GM19328 (cell line): ENCODE measurements around the gene RDX.
A peak's percentile ranks its signal among the peaks of the same experiment; 100 is the strongest.

ENCODE experiments used
- ATAC-seq: cut with Tn5 transposase; IDR thresholded peaks from one replicate; pipeline ENCODE4 v1.9.1; 2021; ENCODE audit warnings: mild to moderate bottlenecking, moderate library complexity; ENCODE audit not compliant: unreplicated experiment

RDX gene

DNA sequence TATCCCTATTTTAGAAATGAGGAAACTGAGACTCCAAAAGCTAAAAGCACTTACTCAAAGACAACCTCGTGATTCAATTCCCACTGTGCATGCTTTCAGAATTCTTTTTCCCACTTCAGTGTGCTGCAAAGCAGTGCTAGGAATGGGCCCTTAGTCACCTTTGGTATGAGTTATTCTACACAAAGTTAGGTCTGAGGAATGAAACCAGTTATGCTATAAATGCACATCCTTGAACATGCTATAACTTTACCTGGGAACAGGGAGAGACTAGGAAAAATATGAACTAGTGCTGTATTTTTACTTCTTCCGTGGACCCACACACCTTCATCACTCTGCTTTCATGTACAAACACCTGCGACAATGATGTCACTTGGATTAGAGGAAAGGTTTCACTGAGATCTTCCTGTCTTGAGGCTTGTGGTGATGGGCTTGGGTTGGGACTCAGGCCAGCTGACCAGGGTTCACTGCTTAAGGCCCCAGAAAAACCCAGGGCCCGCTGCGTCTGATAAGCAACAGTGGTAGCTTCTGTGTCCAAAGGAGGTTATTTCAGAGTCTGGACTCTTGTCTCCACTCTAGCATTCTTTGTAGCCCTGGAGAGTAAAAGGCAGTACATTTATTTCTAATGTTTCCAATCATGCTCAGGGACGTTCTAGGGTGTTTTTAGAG is 121.6 kb downstream of the RDX start:
- no peak for ATAC-seq

DNA sequence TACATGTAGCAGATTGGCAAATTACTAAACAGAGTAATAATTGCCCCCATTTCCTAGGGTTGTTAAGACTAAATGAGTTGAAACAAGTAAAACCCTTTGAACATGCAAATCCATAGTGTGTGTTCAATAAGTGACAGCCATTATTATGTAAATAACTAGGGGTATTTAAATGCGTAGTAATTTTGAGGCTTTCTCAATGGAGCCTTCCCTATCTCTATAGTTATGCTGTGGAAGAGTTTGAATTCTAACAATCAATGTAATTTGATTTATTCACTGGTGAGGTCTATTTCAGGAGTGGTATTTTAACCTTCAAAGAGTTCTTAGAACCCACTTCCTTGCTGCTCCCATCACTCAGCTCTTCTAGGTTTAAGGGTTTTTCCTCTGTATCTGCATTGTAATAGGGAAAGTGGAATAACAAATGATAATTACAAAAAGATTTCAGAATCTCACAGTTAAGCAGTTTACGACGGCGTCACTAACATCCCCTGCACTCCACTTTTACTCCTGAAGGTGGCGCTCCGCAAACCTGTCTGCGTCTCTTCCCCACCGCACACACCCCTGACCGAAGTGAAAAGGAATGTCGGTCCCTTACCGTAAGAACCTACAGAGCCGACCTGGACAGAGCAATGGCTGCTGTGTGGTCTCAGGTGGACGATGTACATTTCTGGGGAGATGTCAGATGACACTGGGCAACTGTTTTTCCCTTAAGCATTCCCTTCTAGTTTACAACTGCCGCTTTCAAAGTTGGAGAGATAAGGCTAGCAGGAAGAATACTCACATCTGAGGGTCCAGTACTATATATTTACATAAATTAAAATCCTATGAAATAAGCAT is 122.4 kb downstream of the RDX start:
- peak; percentile 52 for ATAC-seq

DNA sequence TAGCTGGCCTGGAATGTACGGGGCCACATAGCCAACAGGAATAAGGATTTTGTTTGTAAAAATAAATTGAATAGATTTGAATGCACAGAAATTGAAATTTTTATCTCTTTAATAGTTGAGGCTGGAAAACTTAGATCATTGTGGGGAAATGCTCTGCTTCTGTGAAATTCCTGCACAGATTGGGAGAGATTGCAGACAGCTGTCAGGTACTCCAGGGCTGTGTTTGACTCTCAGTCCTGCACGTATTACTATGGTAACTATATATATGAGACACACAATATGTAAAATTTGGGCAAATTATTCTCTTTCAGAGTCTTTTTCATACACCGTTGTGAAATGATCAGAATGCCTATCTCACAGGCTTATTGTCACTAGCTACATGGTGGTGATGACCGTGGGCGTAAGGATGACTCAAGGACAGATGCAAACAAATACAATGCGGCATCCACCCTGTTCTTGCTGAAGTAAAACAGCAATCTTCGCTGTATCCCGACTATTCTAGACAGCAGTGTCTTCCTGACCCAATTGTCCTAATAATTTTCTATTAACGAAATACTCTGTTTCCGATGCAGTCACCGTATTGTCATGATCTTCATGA is 123.8 kb downstream of the RDX start:
- no peak for ATAC-seq

DNA sequence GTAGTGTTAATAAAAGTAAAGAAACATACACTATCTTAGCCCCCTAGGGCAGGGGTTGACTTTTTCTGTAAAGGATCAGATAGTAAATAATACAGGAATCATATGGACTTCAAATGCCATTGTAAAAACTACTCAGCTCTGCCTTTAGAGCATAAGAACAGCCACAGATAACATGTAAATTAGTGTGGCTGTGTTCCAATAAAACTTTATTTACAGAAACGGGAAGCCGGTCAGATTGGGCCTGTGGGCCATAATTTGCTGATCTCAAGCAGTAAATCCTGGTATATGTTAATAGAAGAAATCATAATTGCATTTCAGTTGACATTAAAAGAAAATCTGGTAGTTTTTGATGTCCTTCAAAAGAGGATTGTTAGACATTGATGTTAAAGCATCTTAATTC is 126.7 kb downstream of the RDX start:
- no peak for ATAC-seq

DNA sequence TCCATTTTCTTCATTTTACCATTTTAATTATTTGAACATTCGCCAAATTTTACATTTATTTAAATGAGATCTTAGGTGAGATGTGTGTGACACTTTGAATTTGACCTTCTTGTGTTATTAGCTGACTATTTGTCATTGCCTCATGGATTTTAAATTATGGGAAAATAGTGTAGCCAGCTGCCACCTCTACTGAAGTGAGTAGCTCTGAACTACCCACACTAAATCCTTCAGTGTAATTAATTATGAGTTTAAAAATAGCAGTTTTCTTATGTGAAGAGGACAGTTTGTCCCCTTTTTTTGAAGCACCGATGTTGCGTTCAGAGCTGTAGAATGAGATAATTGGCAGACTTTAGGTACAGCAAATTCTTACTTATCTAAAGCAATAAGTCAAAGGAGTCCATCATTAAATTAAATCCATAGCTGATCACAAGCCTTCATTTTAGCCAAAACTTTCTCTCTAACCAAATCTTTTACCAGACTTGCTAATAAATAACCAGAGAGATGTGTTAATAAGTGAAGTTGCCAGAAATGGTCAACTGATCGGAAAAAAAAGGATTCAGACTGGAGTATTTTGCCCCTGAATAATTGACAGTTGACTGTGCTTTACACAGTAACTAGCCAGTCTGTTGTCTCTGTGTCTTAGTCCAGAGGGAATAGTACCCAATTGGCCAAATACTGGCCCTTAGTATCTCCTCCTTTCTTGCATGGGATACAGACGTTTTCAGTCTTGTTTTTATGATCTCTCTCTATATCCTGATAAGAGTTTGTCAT is 128.2 kb downstream of the RDX start:
- no peak for ATAC-seq

DNA sequence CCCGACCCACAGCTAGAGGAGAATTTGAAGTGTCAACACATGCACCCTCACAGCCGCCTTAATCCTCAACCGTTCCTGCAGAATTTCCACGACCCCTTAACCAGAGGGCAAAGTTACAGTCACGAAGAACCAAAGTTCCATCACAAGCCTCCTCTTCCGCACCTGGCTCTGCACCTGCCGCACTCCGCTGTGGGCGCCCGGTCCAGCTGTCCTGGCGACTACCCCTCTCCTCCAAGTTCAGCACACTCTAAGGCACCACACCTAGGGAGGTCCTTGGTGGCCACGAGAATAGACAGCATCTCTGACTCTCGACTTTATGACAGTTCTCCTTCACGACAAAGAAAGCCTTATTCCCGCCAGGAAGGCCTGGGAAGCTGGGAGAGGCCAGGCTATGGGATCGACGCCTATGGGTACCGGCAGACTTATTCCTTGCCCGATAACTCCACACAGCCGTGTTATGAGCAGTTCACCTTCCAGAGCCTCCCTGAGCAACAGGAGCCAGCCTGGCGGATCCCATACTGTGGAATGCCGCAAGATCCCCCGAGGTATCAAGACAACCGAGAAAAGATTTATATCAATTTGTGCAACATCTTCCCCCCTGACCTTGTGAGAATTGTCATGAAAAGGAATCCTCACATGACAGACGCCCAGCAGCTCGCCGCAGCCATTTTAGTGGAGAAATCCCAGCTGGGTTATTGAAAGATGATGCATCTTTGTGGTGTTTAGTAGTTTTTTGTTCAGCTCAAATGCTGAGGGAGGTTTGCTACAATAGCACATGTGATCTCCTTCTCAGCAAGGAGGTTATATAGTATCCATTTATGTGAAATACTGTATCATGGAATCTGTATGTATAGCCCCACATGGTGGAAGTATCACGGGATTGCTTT is 131.1 kb downstream of the RDX start:
- ATAC-seq, result no peak

DNA sequence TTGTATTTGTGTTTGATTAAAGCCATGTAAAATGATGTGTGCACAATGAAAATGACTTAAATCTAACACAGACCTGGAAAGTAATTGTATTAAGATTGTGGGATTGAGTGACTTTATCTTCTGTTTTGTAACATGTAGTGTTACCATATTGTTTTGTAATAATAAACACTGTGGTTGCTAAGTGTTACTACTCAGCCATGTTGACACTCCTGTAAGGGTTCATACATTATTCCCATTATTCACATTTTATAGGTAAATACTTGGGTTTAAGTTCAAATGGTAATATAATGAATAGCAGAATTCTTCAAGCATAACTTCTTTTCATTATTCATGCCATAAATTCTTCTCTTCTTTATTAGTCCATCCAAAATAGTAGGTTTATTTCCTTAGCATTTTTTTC is 134.2 kb downstream of the RDX start:
- ATAC-seq, result no peak

DNA sequence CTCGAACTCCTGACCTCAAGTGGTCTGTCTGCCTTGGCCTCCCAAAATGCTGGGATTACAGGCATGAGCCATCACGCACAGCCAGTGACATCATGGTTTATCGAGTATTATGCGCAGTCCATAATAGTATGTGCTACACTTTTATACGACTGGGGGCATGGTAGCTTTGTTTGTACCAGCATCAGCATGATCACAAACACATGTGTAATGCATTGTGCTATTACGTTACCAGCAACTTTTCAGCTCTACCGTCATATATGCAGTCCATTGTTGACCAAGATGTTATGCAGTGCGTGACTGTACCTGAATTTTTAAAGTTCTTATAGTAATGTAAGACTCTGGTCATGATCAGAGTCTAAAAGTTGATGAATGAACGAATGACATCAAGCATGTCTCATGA is 135.4 kb downstream of the RDX start:
- ATAC-seq, result no peak

DNA sequence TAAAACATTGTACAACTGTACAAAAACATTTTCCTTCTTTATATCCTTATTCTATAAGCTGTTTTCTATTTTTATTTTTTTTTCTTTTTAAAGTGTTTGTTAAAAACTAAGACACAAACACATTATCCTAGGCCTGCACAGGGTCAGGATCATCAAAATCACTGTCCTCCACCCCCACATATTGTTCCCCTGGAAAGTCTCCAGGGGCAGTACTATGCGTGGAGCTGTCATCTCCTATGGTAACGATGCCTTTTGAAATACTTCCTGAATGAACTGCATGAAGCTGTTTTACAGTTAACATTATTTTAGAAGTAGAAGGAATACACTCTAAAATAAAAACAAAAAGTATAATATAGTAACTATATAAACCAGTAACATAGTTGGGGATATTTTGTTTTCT is 136.0 kb downstream of the RDX start:
- ATAC-seq, result no peak

DNA sequence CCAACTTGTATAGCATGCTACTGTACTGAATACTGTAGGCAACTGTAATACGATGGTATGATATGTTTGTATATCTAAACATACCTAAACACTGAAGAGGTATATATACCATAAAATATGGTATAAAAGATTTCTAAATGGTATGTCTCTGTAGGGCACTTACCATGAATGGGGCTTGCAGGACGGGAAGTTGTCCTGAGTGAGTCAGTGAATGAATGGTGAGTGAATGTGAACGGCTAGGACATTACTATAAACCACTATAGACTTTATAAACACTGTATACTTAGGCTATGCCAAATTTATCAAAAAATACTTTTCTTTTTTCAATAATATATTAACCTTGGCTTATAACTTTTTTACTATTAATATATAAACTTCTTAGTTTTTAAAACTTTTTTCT is 136.4 kb downstream of the RDX start:
- no peak for ATAC-seq

DNA sequence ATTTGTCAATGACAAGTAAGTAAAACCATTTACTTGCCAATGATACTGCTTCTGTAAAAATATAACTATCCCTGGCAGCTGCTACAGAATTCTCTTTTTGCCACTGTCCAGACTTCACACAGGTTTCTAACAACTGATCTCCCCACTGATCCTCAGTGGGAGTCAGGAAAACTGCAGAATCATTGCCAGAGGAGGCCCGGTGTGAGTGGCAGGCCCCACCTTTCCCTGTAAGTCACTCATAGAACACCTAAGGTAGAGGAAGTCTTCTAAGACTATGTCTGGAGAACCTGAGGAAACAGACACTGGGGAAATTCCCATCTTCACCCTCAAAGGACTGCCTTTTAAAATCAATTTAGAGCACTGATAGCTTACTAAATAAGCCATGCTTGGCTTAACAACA is 136.9 kb downstream of the RDX start:
- no peak for ATAC-seq

DNA sequence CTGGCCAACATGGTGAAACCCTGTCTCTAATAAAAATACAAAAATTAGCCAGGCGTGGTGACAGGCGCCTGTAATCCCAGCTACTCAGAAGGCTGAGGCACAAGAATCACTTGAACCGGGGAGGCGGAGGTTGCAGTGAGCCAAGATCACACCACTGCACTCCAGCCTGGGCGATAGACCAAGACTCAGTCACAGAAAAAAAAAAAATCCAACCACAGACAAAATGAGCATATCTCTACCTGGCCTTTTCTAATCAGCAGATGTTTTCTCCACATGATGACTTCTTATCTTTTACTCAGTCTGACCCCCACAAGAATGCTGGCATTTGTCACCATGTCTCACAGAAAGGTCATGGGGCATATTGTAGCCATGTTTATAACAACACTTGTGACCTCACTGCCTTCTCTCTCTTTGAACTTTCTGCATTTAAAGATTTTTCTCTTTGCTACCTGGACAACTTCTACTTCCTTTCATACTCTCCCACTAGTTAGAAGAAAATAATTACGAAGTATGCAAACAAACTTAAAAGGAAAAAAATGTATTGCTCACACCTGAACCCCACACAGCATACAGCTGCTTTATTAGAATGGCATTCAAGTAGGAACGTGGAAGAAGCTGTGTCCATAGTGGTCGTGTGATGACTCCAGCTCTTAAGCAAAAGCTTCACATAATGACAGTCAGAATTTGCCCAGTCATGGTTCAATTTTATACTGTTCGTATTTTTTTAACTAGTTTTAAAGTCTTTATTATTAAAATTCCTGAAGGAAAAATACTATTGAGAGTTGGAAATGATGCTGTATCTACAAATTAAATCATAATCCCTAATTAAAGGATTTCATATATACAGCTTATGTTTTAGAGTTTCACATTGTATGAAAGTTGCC is 137.9 kb downstream of the RDX start:
- no peak for ATAC-seq

DNA sequence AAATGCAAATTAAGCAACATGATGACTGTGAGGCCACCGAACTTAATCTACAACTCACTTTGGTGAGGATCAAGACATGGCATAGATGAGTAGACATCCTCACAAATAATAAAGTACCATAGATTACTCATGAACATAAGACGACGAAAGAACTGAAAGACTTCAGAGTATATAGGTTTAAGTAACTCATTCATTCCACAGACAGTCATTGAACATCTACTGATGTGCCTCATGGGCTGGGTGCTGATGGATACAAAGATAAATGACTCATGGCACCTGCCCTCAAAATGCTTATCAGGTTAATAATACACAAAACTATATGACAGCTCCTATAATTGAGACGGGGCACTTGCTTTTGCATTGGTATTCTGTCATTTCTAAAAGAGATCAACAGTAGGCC is 139.9 kb downstream of the RDX start:
- no peak for ATAC-seq

DNA sequence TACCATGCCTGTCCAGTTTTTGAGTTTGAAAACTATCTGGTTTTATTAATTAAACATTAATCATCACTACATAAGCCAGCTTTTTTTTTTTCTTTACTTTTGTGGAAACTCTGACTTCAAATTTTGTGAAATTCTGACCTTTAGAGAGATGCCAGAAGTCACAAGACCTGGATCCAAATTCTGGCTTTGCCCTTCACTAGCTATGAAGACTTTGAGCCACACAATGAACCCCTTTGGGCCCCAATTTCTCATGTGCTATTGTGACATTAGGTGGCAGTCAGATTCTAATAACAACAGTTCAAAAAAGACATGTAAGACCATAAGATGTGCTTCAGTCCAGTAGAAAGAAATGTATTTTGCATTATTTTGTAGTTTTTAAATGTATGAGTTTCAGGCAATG is 142.9 kb downstream of the RDX start:
- no peak for ATAC-seq

DNA sequence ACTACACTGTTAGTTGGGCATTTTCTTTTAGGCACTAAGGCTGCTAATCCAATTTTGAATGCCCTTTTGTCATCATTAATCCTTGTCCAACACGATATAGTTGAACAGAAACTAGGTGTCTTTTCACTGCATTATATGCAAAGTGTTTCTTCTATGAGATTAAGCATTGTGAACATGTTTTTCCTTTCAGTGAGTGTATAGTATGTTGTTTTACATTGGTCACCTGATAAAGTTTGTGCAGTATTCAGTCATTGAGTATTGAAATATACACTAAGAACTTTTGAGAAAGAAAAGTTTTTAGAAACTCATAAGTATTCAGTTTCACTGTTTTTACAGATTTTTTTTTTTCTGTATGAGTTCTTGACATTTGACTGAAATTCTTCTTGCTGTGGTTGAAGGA is 144.2 kb downstream of the RDX start:
- ATAC-seq, result no peak

DNA sequence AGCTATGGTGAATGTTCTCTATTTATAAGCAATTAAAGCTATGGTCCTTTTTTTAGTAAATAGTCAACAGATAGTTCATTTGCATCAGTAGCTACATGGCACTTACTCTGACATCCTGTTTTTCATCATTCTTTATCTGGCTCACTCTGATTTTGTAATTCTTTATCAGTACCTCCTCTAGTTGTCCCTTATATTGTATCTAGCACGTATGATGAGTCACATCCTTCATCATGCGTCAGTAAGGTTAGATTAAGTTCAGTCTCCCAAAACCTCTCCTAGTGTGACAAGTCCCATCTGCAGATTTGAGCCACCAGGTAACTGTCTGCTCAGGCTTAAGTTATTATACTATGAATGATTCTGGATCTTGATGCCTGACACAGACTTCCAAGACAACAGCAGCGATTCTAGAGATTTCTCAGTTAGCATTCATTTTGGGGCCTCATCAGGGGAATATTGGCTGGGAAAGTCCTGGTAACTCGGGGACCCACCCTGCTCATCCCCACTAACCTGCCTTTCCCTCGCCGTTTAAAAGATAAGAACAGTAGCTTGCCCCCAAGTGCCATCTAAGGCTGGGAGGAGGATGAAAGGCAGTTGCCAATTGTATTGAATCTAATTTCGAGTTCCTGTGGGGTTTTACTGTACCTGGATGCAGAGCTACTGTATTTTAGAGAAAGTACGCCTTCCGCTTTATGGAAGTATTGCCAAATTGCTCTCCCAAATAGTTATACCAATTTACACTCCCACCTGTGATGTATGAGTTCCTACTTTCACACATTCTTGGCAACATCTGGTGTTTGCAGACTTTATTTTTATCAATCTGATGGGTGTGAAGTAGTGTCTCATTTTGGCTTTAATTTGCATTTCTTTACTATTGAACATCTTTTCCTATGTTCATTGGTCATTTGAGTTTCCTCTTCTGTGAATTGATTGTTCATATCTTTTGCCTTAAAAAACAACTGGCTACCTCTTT is 147.4 kb downstream of the RDX start:
- no peak for ATAC-seq

DNA sequence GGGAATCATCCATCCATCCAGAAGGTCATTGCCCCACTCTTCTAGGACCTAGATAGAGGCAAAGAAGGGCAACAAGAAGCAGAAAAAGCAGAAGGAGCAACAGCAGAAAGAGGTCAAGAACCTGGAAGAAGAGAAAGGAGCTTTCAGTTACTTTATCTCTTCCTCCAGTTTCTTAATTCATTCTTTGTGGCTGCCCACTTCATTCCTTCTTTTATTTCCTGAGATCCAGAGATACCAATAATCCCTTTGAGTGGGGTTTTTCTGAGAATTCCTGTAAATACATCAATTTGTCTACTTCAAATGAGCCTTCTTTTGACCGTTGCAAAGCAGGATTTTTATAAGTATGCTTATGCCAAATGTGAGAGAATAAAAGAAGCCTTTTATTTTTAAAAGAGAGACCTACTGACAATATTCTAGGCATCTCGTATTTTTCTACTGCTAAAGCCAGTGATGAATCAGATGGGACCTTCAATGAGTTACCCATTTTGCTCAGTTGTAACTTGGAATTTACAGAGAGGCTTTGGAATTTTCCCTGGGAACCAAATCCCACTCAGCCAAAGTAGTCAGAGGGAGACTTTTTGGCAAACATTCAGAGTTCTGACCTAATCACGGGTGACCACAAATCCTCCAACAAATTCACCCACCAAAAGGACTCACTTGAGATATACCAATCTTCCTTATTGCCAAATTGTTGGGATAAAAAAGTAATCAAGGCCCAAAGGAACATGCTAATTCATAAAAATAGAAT is 148.3 kb downstream of the RDX start:
- ATAC-seq, result no peak

DNA sequence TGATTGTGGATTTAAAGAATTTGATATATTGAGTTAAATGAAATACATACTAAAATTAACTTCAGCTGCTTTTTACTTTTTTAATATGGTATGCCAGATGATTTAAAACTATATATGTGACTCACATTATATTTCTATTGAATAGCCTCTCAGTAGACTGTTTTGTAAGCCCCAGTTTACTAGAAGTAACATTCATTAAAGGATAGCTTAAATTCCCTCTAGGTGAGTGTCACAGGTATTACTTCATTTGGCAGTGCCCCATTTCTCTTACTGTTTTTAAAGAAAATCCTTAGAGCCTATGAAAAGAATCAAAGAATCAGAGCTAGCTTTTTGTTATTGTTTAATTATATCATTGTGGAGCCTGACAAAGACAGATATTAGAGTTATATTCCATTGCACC is 154.6 kb downstream of the RDX start:
- ATAC-seq, result no peak
